PFSK-1 (cell line): Measurements from ENCODE around the gene FLOT2.

ENCODE experiments used
- POLR2AphosphoS5 ChIP-seq: IDR thresholded peaks from 2 replicates; pipeline ENCODE4 v1.6.1; 2012; ENCODE audit warnings: low read depth, mild to moderate bottlenecking, control low read depth, low read length, moderate library complexity
- SIN3A ChIP-seq: IDR thresholded peaks from 2 replicates; pipeline ENCODE4 v1.6.1; 2012; ENCODE audit warnings: mild to moderate bottlenecking, low read length, moderate library complexity, borderline replicate concordance; ENCODE audit not compliant: insufficient read depth
- TF ChIP-seq, protein P1 (sequence below), 2 experiments: IDR thresholded peaks; 2 replicates each; pipeline versions ENCODE4 v1.6.1 to v1.8.0; 2011 to 2012; ENCODE audit warnings: low read depth in 2 of 2, low read length in 2 of 2, control low read depth in 1 of 2, inconsistent platforms in 1 of 2, mild to moderate bottlenecking in 1 of 2, moderate library complexity in 1 of 2; ENCODE audit not compliant: insufficient read depth in 1 of 2

DNA sequence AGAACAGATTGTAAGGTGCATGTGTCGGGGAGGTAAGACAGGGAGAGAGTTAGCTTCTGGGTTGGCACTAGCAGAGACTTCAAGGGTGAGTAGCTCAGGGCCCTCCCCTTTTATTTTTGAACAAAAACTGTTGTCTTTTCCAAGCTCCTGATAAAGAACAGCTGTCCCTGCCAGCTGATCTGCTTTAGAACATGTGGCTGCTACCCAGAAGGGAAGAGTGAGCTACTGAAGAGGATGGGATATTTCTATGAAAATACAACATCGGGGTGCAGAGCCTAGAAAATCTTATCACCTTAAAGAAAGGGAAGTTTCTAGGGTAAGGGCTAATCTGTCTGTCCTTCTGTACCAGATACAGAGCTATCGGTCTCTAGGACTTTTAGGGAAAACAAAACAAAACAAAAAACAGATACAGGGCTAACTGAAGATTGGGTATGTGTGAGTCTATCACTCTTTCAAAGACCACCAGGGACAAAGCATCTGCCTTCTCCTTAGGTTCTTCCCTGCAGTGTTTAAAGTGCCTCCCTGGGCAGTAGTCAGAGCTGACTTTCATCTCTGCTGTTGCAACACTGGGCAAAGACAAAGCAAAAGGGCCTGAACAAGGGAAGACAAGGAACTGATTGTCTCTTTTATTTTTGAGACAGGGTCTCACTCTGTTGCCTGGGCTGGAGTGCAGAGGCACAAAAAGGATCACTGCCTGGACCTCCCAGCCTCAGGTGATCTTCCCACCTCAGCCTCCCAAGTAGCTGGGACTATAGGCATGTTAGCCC lies 10.4 kb upstream of the FLOT2 start:
- TF ChIP-seq POLR2AphosphoS5 (no peak; the same call in 1 of the 2 replicates), SIN3A (no peak)
- TF ChIP-seq, protein P1, sequence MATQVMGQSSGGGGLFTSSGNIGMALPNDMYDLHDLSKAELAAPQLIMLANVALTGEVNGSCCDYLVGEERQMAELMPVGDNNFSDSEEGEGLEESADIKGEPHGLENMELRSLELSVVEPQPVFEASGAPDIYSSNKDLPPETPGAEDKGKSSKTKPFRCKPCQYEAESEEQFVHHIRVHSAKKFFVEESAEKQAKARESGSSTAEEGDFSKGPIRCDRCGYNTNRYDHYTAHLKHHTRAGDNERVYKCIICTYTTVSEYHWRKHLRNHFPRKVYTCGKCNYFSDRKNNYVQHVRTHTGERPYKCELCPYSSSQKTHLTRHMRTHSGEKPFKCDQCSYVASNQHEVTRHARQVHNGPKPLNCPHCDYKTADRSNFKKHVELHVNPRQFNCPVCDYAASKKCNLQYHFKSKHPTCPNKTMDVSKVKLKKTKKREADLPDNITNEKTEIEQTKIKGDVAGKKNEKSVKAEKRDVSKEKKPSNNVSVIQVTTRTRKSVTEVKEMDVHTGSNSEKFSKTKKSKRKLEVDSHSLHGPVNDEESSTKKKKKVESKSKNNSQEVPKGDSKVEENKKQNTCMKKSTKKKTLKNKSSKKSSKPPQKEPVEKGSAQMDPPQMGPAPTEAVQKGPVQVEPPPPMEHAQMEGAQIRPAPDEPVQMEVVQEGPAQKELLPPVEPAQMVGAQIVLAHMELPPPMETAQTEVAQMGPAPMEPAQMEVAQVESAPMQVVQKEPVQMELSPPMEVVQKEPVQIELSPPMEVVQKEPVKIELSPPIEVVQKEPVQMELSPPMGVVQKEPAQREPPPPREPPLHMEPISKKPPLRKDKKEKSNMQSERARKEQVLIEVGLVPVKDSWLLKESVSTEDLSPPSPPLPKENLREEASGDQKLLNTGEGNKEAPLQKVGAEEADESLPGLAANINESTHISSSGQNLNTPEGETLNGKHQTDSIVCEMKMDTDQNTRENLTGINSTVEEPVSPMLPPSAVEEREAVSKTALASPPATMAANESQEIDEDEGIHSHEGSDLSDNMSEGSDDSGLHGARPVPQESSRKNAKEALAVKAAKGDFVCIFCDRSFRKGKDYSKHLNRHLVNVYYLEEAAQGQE (IDR thresholded peaks at IDR 0.05; ENCODE audit: insufficient read depth in 1 of 2, low read depth in 2 of 2, low read length in 2 of 2), result no peak
